LNCAP (cell line): ENCODE measurements around the gene TMEM108.

Source experiments
- CTCF ChIP-seq: fragments of 450-650 bp; IDR thresholded peaks from 2 replicates; pipeline ENCODE4 v1.5.1; 2017; ENCODE audit warnings: mild to moderate bottlenecking

Gene TMEM108

DNA sequence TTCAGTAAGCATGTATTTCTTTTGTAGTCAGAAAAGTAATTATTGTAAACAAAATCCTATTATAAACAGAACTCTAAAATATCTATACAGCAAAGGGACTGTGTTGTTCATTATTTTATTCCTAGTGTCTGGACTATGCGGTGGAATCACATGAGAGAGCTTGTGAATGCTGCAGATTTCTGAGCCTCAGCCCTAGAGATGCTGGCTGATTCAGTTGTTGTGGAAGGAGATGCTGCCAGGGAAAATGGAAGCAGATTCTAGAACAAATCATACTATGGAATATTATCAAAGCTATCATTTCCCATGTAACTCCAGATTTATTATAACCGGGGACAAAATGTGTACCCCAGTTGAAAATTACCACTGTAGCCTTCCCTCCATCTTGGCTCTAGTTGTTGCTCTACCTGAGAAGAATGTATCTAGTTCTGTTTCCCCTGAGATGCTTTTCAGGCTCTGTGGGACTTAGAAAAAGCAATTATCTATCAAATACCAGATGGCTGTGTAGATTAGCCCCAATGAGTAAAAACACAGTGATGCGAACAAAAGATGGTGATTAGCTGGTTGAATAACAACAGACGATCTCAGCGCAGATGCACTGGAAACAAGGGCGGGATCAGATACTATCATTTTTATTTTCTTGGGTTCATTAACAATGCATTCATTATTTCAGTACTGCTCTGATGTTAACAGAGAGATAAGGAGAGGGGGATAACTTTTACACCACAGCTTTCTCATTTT is 131.3 kb downstream of the TMEM108 start:
- no peak for TF ChIP-seq CTCF

- TF ChIP-seq CTCF, result no peak
Measured at GRCh38 chr3:133171831-133172230, 133.6 kb downstream of the TMEM108 start.

- TF ChIP-seq CTCF, result no peak
Measured at GRCh38 chr3:133181392-133182150, 143.4 kb downstream of the TMEM108 start.

- TF ChIP-seq CTCF, result no peak
Measured at GRCh38 chr3:133187870-133188379, 149.7 kb downstream of the TMEM108 start.

- no peak for TF ChIP-seq CTCF
Measured at GRCh38 chr3:133188996-133189395, 150.8 kb downstream of the TMEM108 start.

DNA sequence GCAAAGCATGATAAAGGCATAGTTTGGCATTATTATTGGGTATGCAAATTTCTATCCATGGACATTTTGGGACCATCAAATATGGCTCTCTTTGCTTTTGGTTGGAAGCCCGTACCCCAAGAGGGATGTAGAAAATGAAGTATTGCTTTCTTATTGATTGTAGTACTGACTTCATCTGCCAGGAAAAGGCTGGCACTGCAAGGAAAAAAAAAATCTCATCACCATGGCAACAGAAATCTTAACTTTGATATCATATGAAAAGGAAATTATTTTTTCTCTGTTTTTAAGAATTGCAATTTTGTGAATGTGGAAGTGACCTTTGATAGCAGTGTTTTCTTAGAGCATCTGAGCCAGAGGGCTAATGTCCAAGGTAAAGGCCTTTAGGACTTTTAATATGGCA is 151.7 kb downstream of the TMEM108 start:
- TF ChIP-seq CTCF, result no peak

- no peak for TF ChIP-seq CTCF
Measured at GRCh38 chr3:133191818-133192217, 153.6 kb downstream of the TMEM108 start.
